Fibroblast of lung (primary cell): Measurements from ENCODE around the gene COL6A2. TPM values are rescaled to one million over a fixed set of nuclear protein-coding genes. Genes with fewer than 3 reads are reported as not detected.

Source experiments
- DNase-seq, 2 donors: peaks; one replicate each; pipeline versions ENCODE4 v3.0.0 to v3.0.0-alpha.2; 2010; ENCODE audit warnings: low read depth in 2 of 2
- H2AFZ ChIP-seq: 2 replicates; pipeline ENCODE4 v1.5.1; 2012; ENCODE audit warnings: low read length, control low read depth, inconsistent platforms
- H3K27ac ChIP-seq: 2 replicates; pipeline ENCODE4 v1.5.1; 2011; ENCODE audit warnings: low read length, control low read depth; ENCODE audit not compliant: insufficient read depth
- H3K27me3 ChIP-seq: 2 replicates; pipeline ENCODE4 v1.5.1; 2011; ENCODE audit warnings: mild to moderate bottlenecking, low read length; ENCODE audit not compliant: control insufficient read depth, insufficient read depth
- H3K36me3 ChIP-seq: 2 replicates; pipeline ENCODE4 v1.5.1; 2011; ENCODE audit warnings: low read length; ENCODE audit not compliant: control insufficient read depth, insufficient read depth
- H3K4me1 ChIP-seq: 2 replicates; pipeline ENCODE4 v1.5.1; 2011; ENCODE audit warnings: low read length; ENCODE audit not compliant: control insufficient read depth, insufficient read depth; ENCODE audit errors: extremely low read depth
- H3K4me2 ChIP-seq: 2 replicates; pipeline ENCODE4 v1.5.1; 2011; ENCODE audit warnings: low read length, control low read depth; ENCODE audit not compliant: insufficient read depth; ENCODE audit errors: extremely low read depth
- H3K4me3 ChIP-seq, 4 experiments: fragments of 200-600 bp in 1 of 4; sonication (generic) in 1 of 4; replicated peaks in 1 of 4; 2 replicates each; pipeline ENCODE4 v1.5.1; 2011 to 2016; ENCODE audit warnings: low read length in 4 of 4, low read depth in 3 of 4, mild to moderate bottlenecking in 3 of 4, control low read depth in 2 of 4, inconsistent platforms in 1 of 4, mixed read lengths in 1 of 4; ENCODE audit not compliant: insufficient read depth in 1 of 4; ENCODE audit errors: control extremely low read depth in 1 of 4
- H3K79me2 ChIP-seq: 2 replicates; pipeline ENCODE4 v1.5.1; 2012; ENCODE audit warnings: mild to moderate bottlenecking, low read length, inconsistent platforms; ENCODE audit not compliant: control insufficient read depth, insufficient read depth
- H3K9ac ChIP-seq: 2 replicates; pipeline ENCODE4 v1.5.1; 2011; ENCODE audit warnings: mild to moderate bottlenecking, low read length, control low read depth; ENCODE audit not compliant: insufficient read depth
- H3K9me3 ChIP-seq: 2 replicates; pipeline ENCODE4 v1.5.1; 2012; ENCODE audit warnings: low read depth, low read length; ENCODE audit not compliant: control insufficient read depth, insufficient read depth
- H4K20me1 ChIP-seq: 2 replicates; pipeline ENCODE4 v1.5.1; 2011; ENCODE audit warnings: low read length; ENCODE audit not compliant: control insufficient read depth, insufficient read depth; ENCODE audit errors: extremely low read depth
- EZH2 ChIP-seq: IDR thresholded peaks from 2 replicates; pipeline ENCODE4 v1.5.1; 2012; ENCODE audit warnings: low read length, control low read depth, mild to moderate bottlenecking; ENCODE audit errors: missing control alignments
- polyA plus RNA-seq, 2 donors: library from polyadenylated mRNA; depleted of rRNA in 1 of 2; stranded (reverse) in 1 of 2; unstranded in 1 of 2; fragments of >200 nt; gene quantifications; 2 replicates each; pipeline ENCODE4 v1.2.1, GENCODE V29; 2011 to 2012; ENCODE audit warnings: missing spikeins in 1 of 2
- total RNA-seq: library from RNA; depleted of rRNA; stranded (reverse); fragments of >200 nt; gene quantifications from 2 replicates; pipeline ENCODE4 v1.2.1, GENCODE V29; 2014
- TF ChIP-seq, protein P1 (sequence below), 2 donors: IDR thresholded peaks in 1 of 2; conservative IDR thresholded peaks in 1 of 2; 1 replicate in 1 of 2; 2 replicates in 1 of 2; pipeline ENCODE4 v1.5.1; 2011 to 2012; ENCODE audit warnings: low read length in 2 of 2, control low read depth in 1 of 2, inconsistent platforms in 1 of 2, low read depth in 1 of 2, mild to moderate bottlenecking in 1 of 2

COL6A2 gene
- total and polyA plus RNA-seq, 2 donors (not counting 1 experiment from before 2014, with no cell fraction given), result 702 to 782 TPM

DNA sequence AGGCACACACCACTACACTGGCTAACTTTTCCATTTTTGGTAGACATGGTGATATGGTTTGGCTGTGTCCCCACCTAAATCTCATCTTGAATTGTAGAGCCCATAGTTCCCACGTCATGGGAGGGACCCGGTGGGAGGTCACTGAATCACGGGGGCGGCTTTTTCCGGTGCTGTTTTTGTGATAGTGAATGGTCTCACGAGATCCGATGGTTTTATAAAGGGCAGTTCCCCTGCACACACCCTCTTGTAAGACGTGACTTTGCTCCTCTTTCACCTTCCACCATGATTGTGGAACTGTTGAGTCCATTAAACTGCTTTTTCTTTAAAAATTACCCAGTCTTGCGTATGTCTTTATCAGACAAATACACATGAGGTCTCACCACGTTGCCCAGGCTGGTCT lies 58.8 kb downstream of the COL6A2 start:
- H3K27ac ChIP-seq, result no peak overlapping the region
- H3K4me3 ChIP-seq, result no peak overlapping the region
- H3K4me1 ChIP-seq, result peaks cover 2% of the 10 kb centered on the region
- DNase-seq, result no peak
- H3K4me2 ChIP-seq, result no peak overlapping the region
- no peak overlapping the region for H3K9ac ChIP-seq
- no peaks in the 10 kb centered on the region for H3K36me3 ChIP-seq
- TF ChIP-seq, protein P1, sequence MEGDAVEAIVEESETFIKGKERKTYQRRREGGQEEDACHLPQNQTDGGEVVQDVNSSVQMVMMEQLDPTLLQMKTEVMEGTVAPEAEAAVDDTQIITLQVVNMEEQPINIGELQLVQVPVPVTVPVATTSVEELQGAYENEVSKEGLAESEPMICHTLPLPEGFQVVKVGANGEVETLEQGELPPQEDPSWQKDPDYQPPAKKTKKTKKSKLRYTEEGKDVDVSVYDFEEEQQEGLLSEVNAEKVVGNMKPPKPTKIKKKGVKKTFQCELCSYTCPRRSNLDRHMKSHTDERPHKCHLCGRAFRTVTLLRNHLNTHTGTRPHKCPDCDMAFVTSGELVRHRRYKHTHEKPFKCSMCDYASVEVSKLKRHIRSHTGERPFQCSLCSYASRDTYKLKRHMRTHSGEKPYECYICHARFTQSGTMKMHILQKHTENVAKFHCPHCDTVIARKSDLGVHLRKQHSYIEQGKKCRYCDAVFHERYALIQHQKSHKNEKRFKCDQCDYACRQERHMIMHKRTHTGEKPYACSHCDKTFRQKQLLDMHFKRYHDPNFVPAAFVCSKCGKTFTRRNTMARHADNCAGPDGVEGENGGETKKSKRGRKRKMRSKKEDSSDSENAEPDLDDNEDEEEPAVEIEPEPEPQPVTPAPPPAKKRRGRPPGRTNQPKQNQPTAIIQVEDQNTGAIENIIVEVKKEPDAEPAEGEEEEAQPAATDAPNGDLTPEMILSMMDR (conservative IDR thresholded peaks at IDR 0.05 in 1 of 2, IDR thresholded peaks at IDR 0.05 in 1 of 2; ENCODE audit: low read depth in 1 of 2, low read length in 2 of 2), result no peak
- no peak for TF ChIP-seq EZH2
- no peak overlapping the region for H2AFZ ChIP-seq
- no peaks in the 10 kb centered on the region for H3K9me3 ChIP-seq
- H3K27me3 ChIP-seq, result no peaks in the 10 kb centered on the region
- H3K79me2 ChIP-seq, result no peaks in the 10 kb centered on the region
- H4K20me1 ChIP-seq, result no peaks in the 10 kb centered on the region

- Histone ChIP-seq H3K79me2 (no peaks in the 10 kb centered on the region), H3K36me3 (no peaks in the 10 kb centered on the region), H3K4me3 (no peak overlapping the region), H3K4me1 (peaks cover 2% of the 10 kb centered on the region), H3K27ac (no peak overlapping the region), H4K20me1 (no peaks in the 10 kb centered on the region), H3K9me3 (no peaks in the 10 kb centered on the region), H3K27me3 (no peaks in the 10 kb centered on the region), H3K9ac (no peak overlapping the region), H3K4me2 (no peak overlapping the region), H2AFZ (no peak overlapping the region)
- DNase-seq, result no peak
- TF ChIP-seq, protein P1 (conservative IDR thresholded peaks at IDR 0.05 in 1 of 2, IDR thresholded peaks at IDR 0.05 in 1 of 2; ENCODE audit: low read depth in 1 of 2, low read length in 2 of 2), result no peak
- no peak for TF ChIP-seq EZH2
These were observed 59.6 kb downstream of the COL6A2 start for GRCh38 chr21:46157396-46157986.

DNA sequence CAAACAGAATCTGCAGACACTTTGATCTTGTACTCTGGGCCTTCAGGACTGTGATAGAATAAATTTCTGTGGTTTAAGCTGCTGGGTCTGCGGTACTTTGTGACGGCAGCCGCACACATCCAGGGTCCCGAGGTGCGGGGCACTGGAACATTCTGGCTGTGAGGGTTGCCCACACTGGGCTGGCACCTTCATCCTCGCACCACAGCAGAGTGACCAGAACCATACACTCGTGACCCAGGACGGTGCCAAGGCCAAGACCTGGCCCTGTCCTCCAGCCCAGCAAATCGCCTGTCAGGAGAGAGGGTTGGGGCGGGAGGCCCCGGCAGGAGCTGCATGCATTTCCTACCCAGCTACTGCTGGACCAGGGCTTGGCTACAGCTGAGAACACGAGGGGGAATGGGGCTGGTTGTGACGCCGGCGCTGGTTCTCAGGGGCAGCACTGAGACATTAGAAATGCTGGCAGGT lies 60.1 kb downstream of the COL6A2 start:
- no peak overlapping the region for H3K27ac ChIP-seq
- no peak overlapping the region for H3K4me2 ChIP-seq
- no peaks in the 10 kb centered on the region for H3K27me3 ChIP-seq
- H3K9me3 ChIP-seq, result no peaks in the 10 kb centered on the region
- no peak overlapping the region for H3K9ac ChIP-seq
- no peaks in the 10 kb centered on the region for H4K20me1 ChIP-seq
- H2AFZ ChIP-seq, result no peak overlapping the region
- H3K4me3 ChIP-seq, result no peak overlapping the region
- no peaks in the 10 kb centered on the region for H3K36me3 ChIP-seq
- peaks cover 2% of the 10 kb centered on the region for H3K4me1 ChIP-seq
- no peaks in the 10 kb centered on the region for H3K79me2 ChIP-seq
- DNase-seq, result no peak
- TF ChIP-seq, protein P1 (conservative IDR thresholded peaks at IDR 0.05 in 1 of 2, IDR thresholded peaks at IDR 0.05 in 1 of 2; ENCODE audit: low read depth in 1 of 2, low read length in 2 of 2), result no peak
- TF ChIP-seq EZH2, result no peak
